Activated naive CD4-positive, alpha-beta T cell treated with anti-CD3 and anti-CD28 coated beads, Interleukin-2, amount 10 ng/mL, durations not matched to agents 7 days and 5 days (primary cell): Measurements from ENCODE around the gene HSPA9.

Experiments
- CTCF ChIA-PET: fragments of 350-600 bp; sonication (Branson Sonifier 250); formaldehyde crosslinking; loops from one replicate; lab custom pipeline; 2021; ENCODE audit warnings: antibody characterized with exemption; lab: Charles Lee
- DNase-seq: peaks from one replicate; pipeline ENCODE4 v3.0.0-alpha.2; 2020
- H3K27ac Mint-ChIP-seq: one replicate; pipeline ENCODE4 v1.8.0; 2021; ENCODE audit warnings: mild to moderate bottlenecking, moderate library complexity, mixed read lengths
- H3K27me3 Mint-ChIP-seq: one replicate; pipeline ENCODE4 v1.8.0; 2021; ENCODE audit warnings: mild to moderate bottlenecking, mixed read lengths
- H3K36me3 Mint-ChIP-seq: one replicate; pipeline ENCODE4 v1.8.0; 2021; ENCODE audit warnings: mixed read lengths
- H3K4me1 Mint-ChIP-seq: one replicate; pipeline ENCODE4 v1.8.0; 2021; ENCODE audit warnings: mixed read lengths
- H3K4me3 Mint-ChIP-seq: one replicate; pipeline ENCODE4 v1.8.0; 2021; ENCODE audit warnings: mild to moderate bottlenecking, moderate library complexity, mixed read lengths
- H3K9me3 Mint-ChIP-seq: one replicate; pipeline ENCODE4 v1.8.0; 2021; ENCODE audit warnings: mixed read lengths

Gene HSPA9

DNA sequence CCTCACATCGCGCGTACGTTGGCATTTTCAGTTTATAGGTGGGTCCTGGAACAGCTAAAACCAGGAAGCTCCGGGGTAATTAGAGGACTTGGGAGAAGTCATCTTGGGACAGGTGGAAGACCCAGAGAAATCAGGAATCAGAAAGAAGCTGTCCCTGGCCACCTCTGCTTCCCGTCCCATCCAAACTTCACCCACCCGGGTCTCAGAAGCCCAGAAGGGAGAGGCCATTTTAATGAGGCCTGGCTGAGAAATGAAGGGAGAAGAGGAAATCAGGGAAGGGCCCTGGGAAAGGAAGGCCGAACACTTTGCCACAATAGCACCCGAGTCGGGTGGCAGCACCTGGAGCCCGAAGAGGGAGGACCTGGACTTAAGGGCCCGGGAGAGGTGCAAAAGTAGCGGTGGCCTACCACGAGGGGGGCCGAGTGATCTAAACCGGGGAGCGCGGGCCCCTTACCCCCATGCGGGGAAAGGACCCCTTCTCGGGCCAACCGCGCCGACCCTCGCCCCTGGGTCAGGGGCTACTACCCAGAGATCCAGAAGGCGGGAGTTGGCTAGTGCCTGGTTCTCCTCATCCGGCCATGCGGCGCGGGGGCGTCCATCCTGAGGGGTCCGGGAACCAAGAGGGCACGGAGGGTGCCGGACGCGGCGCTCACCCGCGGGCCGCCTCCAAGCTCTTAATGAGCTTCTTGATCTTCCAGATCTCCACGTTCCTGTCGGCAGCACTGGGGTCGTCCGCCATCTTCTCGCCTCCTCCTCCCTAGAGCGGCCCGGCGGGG, 32.8 kb downstream of the HSPA9 start:
- H3K27me3 Mint-ChIP-seq = no peaks in the 10 kb centered on the region
- peaks cover 57% of the 10 kb centered on the region for H3K4me1 Mint-ChIP-seq
- DNase-seq = peak; percentile 34
- H3K36me3 Mint-ChIP-seq = peaks cover 26% of the 10 kb centered on the region
- H3K27ac Mint-ChIP-seq = peak overlapping the region; percentile 100
- H3K4me3 Mint-ChIP-seq = peak overlapping the region; percentile 99
- CTCF ChIA-PET = interaction anchor here (1.1 to 1.7 kb wide), 2 partner anchors 11 to 189 kb away, joined by 3 to 5 read pairs; no protein-coding TSS in a partner anchor
- no peaks in the 10 kb centered on the region for H3K9me3 Mint-ChIP-seq

GRCh38 chr5:138541511-138542179, 33.6 kb downstream of the HSPA9 start:
- Mint-ChIP-seq H3K4me1 (peaks cover 63% of the 10 kb centered on the region), H3K27me3 (no peaks in the 10 kb centered on the region), H3K27ac (peak overlapping the region; percentile 100), H3K4me3 (peak overlapping the region; percentile 99), H3K9me3 (no peaks in the 10 kb centered on the region), H3K36me3 (peaks cover 26% of the 10 kb centered on the region)
- no peak for DNase-seq
- CTCF ChIA-PET = no interaction called here

GRCh38 chr5:138539791-138540190, 35.4 kb downstream of the HSPA9 start:
- H3K9me3 Mint-ChIP-seq = no peaks in the 10 kb centered on the region
- no peak for DNase-seq
- no peaks in the 10 kb centered on the region for H3K27me3 Mint-ChIP-seq
- H3K36me3 Mint-ChIP-seq = peaks cover 27% of the 10 kb centered on the region
- CTCF ChIA-PET = interaction anchor here (1.0 kb wide), 1 partner anchor 9 kb away, joined by 3 read pairs; no protein-coding TSS in a partner anchor
- no peak overlapping the region for H3K27ac Mint-ChIP-seq
- H3K4me3 Mint-ChIP-seq = no peak overlapping the region
- H3K4me1 Mint-ChIP-seq = peaks cover 56% of the 10 kb centered on the region

- CTCF ChIA-PET = interaction anchor here (1.0 kb wide), 1 partner anchor 9 kb away, joined by 3 read pairs; no protein-coding TSS in a partner anchor
- no peaks in the 10 kb centered on the region for H3K27me3 Mint-ChIP-seq
- DNase-seq = no peak
- H3K36me3 Mint-ChIP-seq = peaks cover 28% of the 10 kb centered on the region
- H3K4me3 Mint-ChIP-seq = no peak overlapping the region
- peaks cover 53% of the 10 kb centered on the region for H3K4me1 Mint-ChIP-seq
- H3K27ac Mint-ChIP-seq = no peak overlapping the region
- no peaks in the 10 kb centered on the region for H3K9me3 Mint-ChIP-seq
Observed at GRCh38 chr5:138538943-138539627, 36.1 kb downstream of the HSPA9 start.

GRCh38 chr5:138536665-138537315, 38.4 kb downstream of the HSPA9 start:
- Mint-ChIP-seq H3K4me3 (no peak overlapping the region), H3K9me3 (no peaks in the 10 kb centered on the region), H3K36me3 (peaks cover 35% of the 10 kb centered on the region), H3K4me1 (peaks cover 53% of the 10 kb centered on the region), H3K27ac (no peak overlapping the region), H3K27me3 (no peaks in the 10 kb centered on the region)
- CTCF ChIA-PET = interaction anchor here (1.1 to 2.0 kb wide), 3 partner anchors 11 to 88 kb away, joined by 4 to 10 read pairs (median 8); no protein-coding TSS in a partner anchor
- no peak for DNase-seq

DNA sequence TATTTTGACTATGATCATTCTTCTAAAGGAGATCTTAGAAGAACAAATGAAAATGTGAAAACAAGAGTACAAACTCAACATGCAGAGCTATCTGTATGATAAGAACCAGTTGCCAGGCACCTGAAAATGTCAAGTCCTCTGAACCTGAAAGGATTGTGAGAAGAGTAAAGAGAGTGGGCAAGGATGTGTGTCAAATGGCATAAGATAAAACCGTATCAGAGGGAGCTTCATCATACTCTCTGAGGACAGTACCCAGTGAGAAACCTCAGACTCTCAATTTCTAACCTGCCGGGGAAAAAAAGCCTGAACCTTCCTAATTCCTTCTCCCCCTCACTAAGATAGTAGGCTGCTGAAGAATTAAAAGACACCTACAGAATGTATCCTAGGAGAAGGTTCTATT, 39.0 kb downstream of the HSPA9 start:
- H3K36me3 Mint-ChIP-seq = peaks cover 34% of the 10 kb centered on the region
- H3K27me3 Mint-ChIP-seq = no peaks in the 10 kb centered on the region
- no peaks in the 10 kb centered on the region for H3K9me3 Mint-ChIP-seq
- no peak overlapping the region for H3K27ac Mint-ChIP-seq
- H3K4me3 Mint-ChIP-seq = no peak overlapping the region
- DNase-seq = no peak
- CTCF ChIA-PET = interaction anchor here (0.9 to 2.0 kb wide), 4 partner anchors 12 to 87 kb away, joined by 3 to 10 read pairs (median 6); no protein-coding TSS in a partner anchor
- H3K4me1 Mint-ChIP-seq = peaks cover 47% of the 10 kb centered on the region

DNA sequence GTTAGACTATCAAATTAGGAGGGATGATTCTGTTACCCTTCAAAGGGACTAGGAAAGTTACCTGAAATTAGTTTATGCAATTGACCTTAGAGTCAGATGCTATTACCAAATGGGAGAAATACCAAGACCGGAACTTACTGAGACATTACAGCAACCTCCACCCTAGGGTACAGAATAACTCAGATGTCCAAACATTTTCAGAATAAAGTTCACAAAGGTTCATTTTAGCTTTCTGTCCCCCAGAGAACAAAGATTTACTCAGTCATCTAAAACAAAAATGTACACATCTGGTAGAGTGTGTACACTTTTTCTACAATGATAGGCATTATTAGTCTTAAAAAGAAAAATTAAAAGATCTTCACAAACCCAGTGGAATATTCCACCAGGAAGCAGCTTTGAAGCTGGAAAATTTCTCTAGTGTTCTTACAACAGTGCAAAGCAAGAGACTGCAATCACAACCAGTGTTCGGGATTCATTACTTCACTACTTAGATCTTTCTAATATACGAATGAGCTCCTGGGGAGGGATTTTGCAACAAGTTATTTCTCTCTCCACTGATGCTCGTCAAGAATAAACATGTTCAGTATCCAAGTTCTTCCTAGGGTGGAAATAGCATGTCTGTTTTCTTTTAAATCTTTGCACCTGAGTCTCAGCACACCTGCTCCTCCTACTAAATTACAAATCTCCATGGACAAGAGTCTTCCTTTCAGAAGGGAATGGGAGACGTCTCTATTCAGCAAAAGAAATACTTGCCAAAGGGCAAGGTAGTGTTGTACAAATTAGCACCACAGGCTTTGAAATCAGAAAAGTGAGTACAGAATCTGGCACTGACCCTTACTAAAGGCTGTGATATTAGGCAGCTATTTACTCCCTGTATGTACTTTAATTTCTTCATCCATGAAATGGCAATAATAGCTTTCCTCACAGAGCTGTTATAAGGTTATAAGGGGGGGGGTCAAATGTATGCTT, 40.9 kb downstream of the HSPA9 start:
- peaks cover 29% of the 10 kb centered on the region for H3K4me1 Mint-ChIP-seq
- CTCF ChIA-PET = interaction anchor here (0.9 to 1.4 kb wide), 4 partner anchors 13 to 84 kb away, joined by 3 to 5 read pairs (median 4); partner anchors contain the start of gene EGR1
- peaks cover 30% of the 10 kb centered on the region for H3K36me3 Mint-ChIP-seq
- H3K9me3 Mint-ChIP-seq = no peaks in the 10 kb centered on the region
- H3K27me3 Mint-ChIP-seq = no peaks in the 10 kb centered on the region
- no peak overlapping the region for H3K27ac Mint-ChIP-seq
- no peak for DNase-seq
- H3K4me3 Mint-ChIP-seq = no peak overlapping the region

- H3K4me3 Mint-ChIP-seq = no peak overlapping the region
- peaks cover 26% of the 10 kb centered on the region for H3K36me3 Mint-ChIP-seq
- H3K27me3 Mint-ChIP-seq = no peaks in the 10 kb centered on the region
- CTCF ChIA-PET = interaction anchor here (1.2 kb wide), 2 partner anchors 10 to 26 kb away, joined by 3 to 6 read pairs; no protein-coding TSS in a partner anchor
- H3K9me3 Mint-ChIP-seq = no peaks in the 10 kb centered on the region
- H3K27ac Mint-ChIP-seq = no peak overlapping the region
- DNase-seq = no peak
- peaks cover 11% of the 10 kb centered on the region for H3K4me1 Mint-ChIP-seq
Observed at GRCh38 chr5:138529812-138530211, 45.4 kb downstream of the HSPA9 start.

- Mint-ChIP-seq H3K27ac (no peak overlapping the region), H3K4me3 (no peak overlapping the region), H3K27me3 (no peaks in the 10 kb centered on the region), H3K36me3 (peaks cover 18% of the 10 kb centered on the region), H3K4me1 (peaks cover 8% of the 10 kb centered on the region), H3K9me3 (no peaks in the 10 kb centered on the region)
- CTCF ChIA-PET = interaction anchor here (1.2 kb wide), 1 partner anchor 26 kb away, joined by 6 read pairs; no protein-coding TSS in a partner anchor
- no peak for DNase-seq
Observed at GRCh38 chr5:138528744-138529469, 46.3 kb downstream of the HSPA9 start.

- Mint-ChIP-seq H3K4me1 (peaks cover 10% of the 10 kb centered on the region), H3K4me3 (no peak overlapping the region), H3K36me3 (peaks cover 15% of the 10 kb centered on the region), H3K27me3 (no peaks in the 10 kb centered on the region), H3K9me3 (no peaks in the 10 kb centered on the region), H3K27ac (no peak overlapping the region)
- CTCF ChIA-PET = no interaction called here
- no peak for DNase-seq
Observed at GRCh38 chr5:138528208-138528607, 47.0 kb downstream of the HSPA9 start.

DNA sequence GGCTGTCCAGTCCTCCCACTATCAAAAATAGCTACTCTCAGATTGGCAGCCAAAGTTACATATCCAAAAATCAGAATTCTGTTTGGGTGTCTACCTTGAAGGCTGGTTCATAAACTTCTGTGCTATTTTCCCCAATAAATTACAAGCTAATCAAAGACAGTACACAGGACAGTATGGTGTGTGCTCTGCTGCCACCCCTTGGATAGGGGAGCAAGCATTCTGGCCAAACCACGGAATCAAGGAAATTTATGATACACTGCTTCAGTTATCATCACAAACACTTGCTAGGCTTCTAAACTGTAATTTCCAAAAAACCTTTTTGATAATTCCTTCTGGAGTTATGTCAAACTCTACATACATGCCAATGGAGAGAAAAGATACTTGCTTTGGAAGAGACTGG, 48.0 kb downstream of the HSPA9 start:
- DNase-seq = no peak
- Mint-ChIP-seq H3K36me3 (peaks cover 13% of the 10 kb centered on the region), H3K4me1 (peaks cover 10% of the 10 kb centered on the region), H3K9me3 (no peaks in the 10 kb centered on the region), H3K27me3 (no peaks in the 10 kb centered on the region), H3K4me3 (no peak overlapping the region), H3K27ac (no peak overlapping the region)
- CTCF ChIA-PET = interaction anchor here (0.8 to 1.5 kb wide), 3 partner anchors 17 to 348 kb away, joined by 3 to 5 read pairs (median 3); partner anchors contain the start of gene EGR1

DNA sequence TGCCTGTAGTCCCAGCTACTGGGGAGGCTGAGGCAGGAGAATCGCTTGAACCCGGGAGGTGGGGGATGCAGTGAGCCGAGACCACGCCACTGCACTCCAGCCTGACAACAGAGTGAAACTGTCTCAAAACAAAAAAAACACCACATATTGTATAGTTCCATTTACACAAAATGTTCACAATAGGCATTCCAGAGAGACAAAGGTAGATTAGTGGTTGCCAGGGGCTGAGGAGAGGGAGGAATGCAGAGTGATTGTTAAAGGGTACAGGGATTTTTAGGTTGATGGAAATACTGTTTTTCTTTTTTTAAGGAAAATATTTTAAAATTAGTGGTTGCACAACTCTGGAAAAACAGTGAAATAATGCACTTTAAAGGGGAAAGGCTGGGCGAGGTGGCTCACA, 51.8 kb downstream of the HSPA9 start:
- no peaks in the 10 kb centered on the region for H3K27me3 Mint-ChIP-seq
- H3K27ac Mint-ChIP-seq = peak overlapping the region; percentile 10
- CTCF ChIA-PET = no interaction called here
- DNase-seq = no peak
- peaks cover 13% of the 10 kb centered on the region for H3K4me1 Mint-ChIP-seq
- no peak overlapping the region for H3K4me3 Mint-ChIP-seq
- peaks cover 11% of the 10 kb centered on the region for H3K36me3 Mint-ChIP-seq
- H3K9me3 Mint-ChIP-seq = no peaks in the 10 kb centered on the region
